ENCODE data around the gene CEACAM1.

- TF ChIP-seq CTCF (IDR thresholded peaks at IDR 0.05; ENCODE audit: poor library complexity, severe bottlenecking) (no peak), POLR2AphosphoS5 (IDR thresholded peaks at IDR 0.05) (no peak), REST (IDR thresholded peaks at IDR 0.05; ENCODE audit: borderline replicate concordance) (no peak), EP300 (conservative IDR thresholded peaks at IDR 0.05; ENCODE audit: poor library complexity, severe bottlenecking) (no peak), MXI1 (conservative IDR thresholded peaks at IDR 0.05; ENCODE audit: poor library complexity, severe bottlenecking) (no peak), EZH2 (IDR thresholded peaks at IDR 0.05; ENCODE audit: borderline replicate concordance, insufficient read depth, low read length, poor library complexity, severe bottlenecking) (no peak)
Measured at GRCh38 chr19:42528354-42529247, at the start of gene CEACAM1.
